Motor neuron (in vitro differentiated cells): ENCODE results near the gene FFAR3. TPM values are rescaled to one million over a fixed set of nuclear protein-coding genes. Genes with fewer than 3 reads are reported as not detected.
"Not testable (repeated sequence)": the region's sequence is repeated elsewhere in the genome, so short reads cannot be mapped to it uniquely, and the experiment has no call there.

Experiments
- ATAC-seq, 8 experiments: fragments of 200-7000 bp; cut with Tn5 transposase; replicated peaks in 6 of 8; 2 replicates each; pipeline ENCODE4 v1.8.0; 2021; ENCODE audit warnings: mild to moderate bottlenecking in 8 of 8, moderate library complexity in 8 of 8
- H3K27ac ChIP-seq, 2 donors: fragments of 250-450 bp; sonication (Bioruptor Pico); 2 replicates each; pipeline ENCODE4 v1.9.0; 2021; ENCODE audit warnings: antibody characterized with exemption in 2 of 2, mild to moderate bottlenecking in 2 of 2, moderate library complexity in 1 of 2
- H3K4me1 ChIP-seq, 2 donors: fragments of 250-450 bp; sonication (Bioruptor Pico); replicated peaks in 1 of 2; 2 replicates each; pipeline ENCODE4 v1.6.1; 2021; ENCODE audit warnings: antibody characterized with exemption in 2 of 2, mild to moderate bottlenecking in 2 of 2, moderate library complexity in 1 of 2
- H3K4me3 ChIP-seq, 5 donors: fragments of 250-450 bp; sonication (Bioruptor Pico); 2 replicates each; pipeline ENCODE4 v1.9.0; 2021; ENCODE audit warnings: antibody characterized with exemption in 5 of 5, mild to moderate bottlenecking in 5 of 5, moderate library complexity in 4 of 5
- WGBS, 10 experiments: fragments of 450-650 bp; shearing (Covaris generic); methylation state at CpG; one replicate each; pipeline ENCODE4 v1.0.0; 2022; 5-methylcytosine and 5-hydroxymethylcytosine counted together
- in situ Hi-C, 9 experiments: fragments of 400-800 bp; cut with MboI; loops; one replicate each; pipeline ENCODE4 v1.15.0; 2021; ENCODE audit warnings: low sequenced_read_pairs in 9 of 9, low pct_unique_long_range_greater_than_20kb in 2 of 9; ENCODE audit not compliant: unreplicated experiment in 9 of 9
- total RNA-seq, 8 experiments: library from RNA; unstranded; fragments of 300-600 nt; gene quantifications; 2 replicates each; pipeline versions ENCODE4 v1.2.3 to v1.2.4, GENCODE V29; 2022

The FFAR3 gene
- total RNA-seq, 8 experiments from 2014 or later: 0.31 to 0.52 TPM; not detected in 6

GRCh38 chr19:35392742-35393715, 34.8 kb downstream of the FFAR3 start:
- WGBS, 10 experiments: 33 to 92% (median 68%) methylated on average over 2 to 5 of the region's 5 CpGs; no CpG with 5 or more reads in 5 of the 10 experiments

GRCh38 chr19:35395382-35396199, 37.3 kb downstream of the FFAR3 start:
- in situ Hi-C loops: no loop called here
- Histone ChIP-seq H3K27ac (no peak overlapping the region), H3K4me1 (no peaks in the 10 kb centered on the region), H3K4me3 (no peak overlapping the region)
- ATAC-seq: peak in 4 of 8 experiments; percentile 46 to 97 (median 94)
- WGBS, 10 experiments: 8 to 79% (median 55%) methylated on average over 2 to 19 of the region's 19 CpGs

More at GRCh38 chr19:35392742-35393715, 34.8 kb downstream of the FFAR3 start:
- H3K27ac ChIP-seq: no peak overlapping the region
- H3K4me1 ChIP-seq: no peaks in the 10 kb centered on the region
- in situ Hi-C loops: no loop called here
- ATAC-seq: no peak
- no peak overlapping the region for H3K4me3 ChIP-seq

- H3K4me3 ChIP-seq: no peak overlapping the region
- ATAC-seq: no peak
- in situ Hi-C loops: no loop called here
- 26 to 100% (median 90%) methylated on average over 3 to 14 of the region's 14 CpGs; no CpG with 5 or more reads in 2 of the 10 experiments for WGBS, 10 experiments
- no peak overlapping the region for H3K27ac ChIP-seq
- no peaks in the 10 kb centered on the region for H3K4me1 ChIP-seq
These were observed 38.1 kb downstream of the FFAR3 start for GRCh38 chr19:35396240-35396885.

GRCh38 chr19:35397064-35397463, 38.8 kb downstream of the FFAR3 start:
- Histone ChIP-seq H3K4me1 (no peaks in the 10 kb centered on the region), H3K4me3 (no peak overlapping the region), H3K27ac (no peak overlapping the region)
- 34 to 88% (median 77%) methylated on average over 1 to 5 of the region's 6 CpGs; no CpG with 5 or more reads in 4 of the 10 experiments for WGBS, 10 experiments
- ATAC-seq: no peak
- in situ Hi-C loops: no loop called here

GRCh38 chr19:35398570-35398969, 40.3 kb downstream of the FFAR3 start:
- no peak overlapping the region for H3K27ac ChIP-seq
- in situ Hi-C loops: no loop called here
- 35 to 100% (median 90%) methylated on average over 1 to 2 of the region's 12 CpGs; no CpG with 5 or more reads in 6 of the 10 experiments for WGBS, 10 experiments
- no peak overlapping the region for H3K4me3 ChIP-seq
- H3K4me1 ChIP-seq: no peaks in the 10 kb centered on the region
- no peak for ATAC-seq

GRCh38 chr19:35399231-35399630, 41.0 kb downstream of the FFAR3 start:
- WGBS, 10 experiments: 30 to 100% (median 68%) methylated on average over 1 to 4 of the region's 4 CpGs; no CpG with 5 or more reads in 1 of the 10 experiments
- Histone ChIP-seq H3K27ac (no peak overlapping the region), H3K4me3 (no peak overlapping the region), H3K4me1 (no peaks in the 10 kb centered on the region)
- ATAC-seq: no peak
- in situ Hi-C loops: no loop called here

- no peak overlapping the region for H3K27ac ChIP-seq
- H3K4me1 ChIP-seq: no peaks in the 10 kb centered on the region
- WGBS, 10 experiments: 0 to 92% (median 72%) methylated on average over 1 to 8 of the region's 10 CpGs; no CpG with 5 or more reads in 1 of the 10 experiments
- no peak overlapping the region for H3K4me3 ChIP-seq
- in situ Hi-C loops: no loop called here
- ATAC-seq: no peak
These were observed 41.9 kb downstream of the FFAR3 start for GRCh38 chr19:35399948-35400772.

- ATAC-seq: no peak
- WGBS, 10 experiments: 29 to 89% (median 69%) methylated on average over 1 to 6 of the region's 7 CpGs; no CpG with 5 or more reads in 5 of the 10 experiments
- Histone ChIP-seq H3K27ac (no peak overlapping the region), H3K4me3 (no peak overlapping the region), H3K4me1 (no peaks in the 10 kb centered on the region)
- in situ Hi-C loops: no loop called here
These were observed 42.5 kb downstream of the FFAR3 start for GRCh38 chr19:35400773-35401100.

GRCh38 chr19:35401416-35401815, 43.2 kb downstream of the FFAR3 start:
- H3K4me1 ChIP-seq, ATAC-seq, H3K4me3 ChIP-seq, in situ Hi-C loops, H3K27ac ChIP-seq: not testable (repeated sequence)
- WGBS, 10 experiments: 47 to 90% (median 78%) methylated on average over 1 to 8 of the region's 9 CpGs; no CpG with 5 or more reads in 1 of the 10 experiments

- WGBS, 10 experiments: 60 to 90% (median 78%) methylated on average over 1 to 6 of the region's 8 CpGs; no CpG with 5 or more reads in 6 of the 10 experiments
These were observed 45.0 kb downstream of the FFAR3 start for GRCh38 chr19:35403116-35403760.

GRCh38 chr19:35404879-35405622, 46.8 kb downstream of the FFAR3 start:
- in situ Hi-C loops: no loop called here
- Histone ChIP-seq H3K4me1 (no peaks in the 10 kb centered on the region), H3K4me3 (no peak overlapping the region), H3K27ac (no peak overlapping the region)
- peak; percentile 29 to 99 (median 68) for ATAC-seq
- 24 to 89% (median 69%) methylated on average over 3 to 7 of the region's 11 CpGs; no CpG with 5 or more reads in 2 of the 10 experiments for WGBS, 10 experiments

More at GRCh38 chr19:35403116-35403760, 45.0 kb downstream of the FFAR3 start:
- Histone ChIP-seq H3K4me1 (no peaks in the 10 kb centered on the region), H3K4me3 (no peak overlapping the region), H3K27ac (no peak overlapping the region)
- ATAC-seq: no peak
- in situ Hi-C loops: no loop called here
